AG20443 (cell line): ENCODE results near the gene FFAR4.

Experiments
- DNase-seq: peaks from one replicate; pipeline ENCODE4 v3.0.0; 2012; ENCODE audit warnings: low spot score, mixed read lengths

The FFAR4 gene

GRCh38 chr10:93572606-93573005 lies 6.1 kb downstream of the FFAR4 start:
- no peak for DNase-seq

GRCh38 chr10:93573051-93573909 lies 6.8 kb downstream of the FFAR4 start:
- DNase-seq = no peak

- no peak for DNase-seq
Measured at GRCh38 chr10:93573924-93574323, 7.5 kb downstream of the FFAR4 start.

- DNase-seq = no peak
Measured at GRCh38 chr10:93576888-93577287, 10.4 kb downstream of the FFAR4 start.

GRCh38 chr10:93577565-93577964 lies 11.1 kb downstream of the FFAR4 start:
- no peak for DNase-seq

GRCh38 chr10:93579089-93579488 lies 12.6 kb downstream of the FFAR4 start:
- DNase-seq = no peak

GRCh38 chr10:93579985-93580711 lies 13.7 kb downstream of the FFAR4 start:
- no peak for DNase-seq

GRCh38 chr10:93580828-93581227 lies 14.4 kb downstream of the FFAR4 start:
- DNase-seq = no peak

GRCh38 chr10:93584445-93584844 lies 18.0 kb downstream of the FFAR4 start:
- no peak for DNase-seq

GRCh38 chr10:93589648-93590562 lies 23.4 kb downstream of the FFAR4 start:
- DNase-seq = no peak

- DNase-seq = no peak
Measured at GRCh38 chr10:93590638-93591037, 24.2 kb downstream of the FFAR4 start.

- DNase-seq = no peak
Measured at GRCh38 chr10:93591065-93591808, 24.8 kb downstream of the FFAR4 start.

GRCh38 chr10:93593254-93593653 lies 26.8 kb downstream of the FFAR4 start:
- DNase-seq = no peak

- no peak for DNase-seq
Measured at GRCh38 chr10:93593749-93594148, 27.3 kb downstream of the FFAR4 start.

- no peak for DNase-seq
Measured at GRCh38 chr10:93594518-93594917, 28.1 kb downstream of the FFAR4 start.

GRCh38 chr10:93595378-93596161 lies 29.1 kb downstream of the FFAR4 start:
- DNase-seq = peak; percentile 30

- DNase-seq = no peak
Measured at GRCh38 chr10:93596539-93596938, 30.1 kb downstream of the FFAR4 start.

- DNase-seq = no peak
Measured at GRCh38 chr10:93597075-93597599, 30.7 kb downstream of the FFAR4 start.

GRCh38 chr10:93598157-93598556 lies 31.7 kb downstream of the FFAR4 start:
- no peak for DNase-seq

GRCh38 chr10:93599335-93599734 lies 32.9 kb downstream of the FFAR4 start:
- DNase-seq = no peak
